PC-9 (cell line): Measurements from ENCODE around the gene TMPRSS12. TPM values are rescaled to one million over a fixed set of nuclear protein-coding genes. Genes with fewer than 3 reads are reported as not detected.
"Not testable (repeated sequence)": the region's sequence is repeated elsewhere in the genome, so short reads cannot be mapped to it uniquely, and the experiment has no call there.

Experiments
- BruUV-seq: library from RNA; stranded (reverse); fragments of 400-500 nt; replicated peaks from 2 replicates; lab custom pipeline; 2021; lab: Mats Ljungman, UMichigan
- CTCF ChIA-PET: fragments of 300-600 bp; sonication (Branson Sonifier 250); formaldehyde crosslinking; loops from one replicate; lab custom pipeline; 2022; ENCODE audit warnings: antibody characterized with exemption; lab: Charles Lee
- POLR2A ChIA-PET: fragments of 300-600 bp; sonication (Branson Sonifier 250); formaldehyde crosslinking; loops from one replicate; lab custom pipeline; 2022; ENCODE audit warnings: antibody characterized with exemption; ENCODE audit not compliant: unreplicated experiment; lab: Charles Lee
- DNase-seq, 2 experiments: peaks; one replicate each; pipeline versions ENCODE4 v3.0.0 to v3.0.0-alpha.2; 2015 to 2022; ENCODE audit warnings: mixed read lengths in 1 of 2
- H2AFZ ChIP-seq: fragments of 200-600 bp; sonication (generic); 2 replicates; pipeline ENCODE4 v1.8.1; 2017; ENCODE audit warnings: antibody characterized with exemption
- H3F3A ChIP-seq: fragments of 200-600 bp; sonication (generic); 2 replicates; pipeline ENCODE4 v1.8.1; 2017; ENCODE audit warnings: antibody characterized with exemption, mild to moderate bottlenecking, low read depth; ENCODE audit not compliant: insufficient read depth
- H3K27ac ChIP-seq: fragments of 200-600 bp; sonication (generic); 2 replicates; pipeline ENCODE4 v1.6.1; 2016; ENCODE audit warnings: mixed run types
- H3K27me3 ChIP-seq: fragments of 200-600 bp; sonication (generic); 2 replicates; pipeline ENCODE4 v1.6.1; 2016; ENCODE audit warnings: low read depth, mixed run types; ENCODE audit not compliant: insufficient read depth
- H3K36me3 ChIP-seq: fragments of 200-600 bp; sonication (generic); 2 replicates; pipeline ENCODE4 v1.6.1; 2016; ENCODE audit warnings: low read depth, mixed run types
- H3K4me1 ChIP-seq: fragments of 200-600 bp; sonication (generic); replicated peaks from 2 replicates; pipeline ENCODE4 v1.6.1; 2016; ENCODE audit warnings: mixed run types; ENCODE audit not compliant: insufficient read depth
- H3K4me2 ChIP-seq: fragments of 200-600 bp; sonication (generic); 2 replicates; pipeline ENCODE4 v1.6.1; 2017; ENCODE audit warnings: mixed run types
- H3K4me3 ChIP-seq: fragments of 200-600 bp; sonication (generic); 2 replicates; pipeline ENCODE4 v1.6.1; 2016; ENCODE audit warnings: mixed run types
- H3K79me2 ChIP-seq: fragments of 200-600 bp; sonication (generic); 2 replicates; pipeline ENCODE4 v1.6.1; 2017; ENCODE audit warnings: low read depth, mixed run types
- H3K9me2 ChIP-seq: fragments of 200-600 bp; sonication (generic); 2 replicates; pipeline ENCODE4 v1.8.1; 2017; ENCODE audit warnings: mild to moderate bottlenecking; ENCODE audit not compliant: insufficient read depth
- H3K9me3 ChIP-seq: fragments of 200-600 bp; sonication (generic); 2 replicates; pipeline ENCODE4 v1.8.1; 2016; ENCODE audit warnings: low read depth; ENCODE audit not compliant: insufficient read depth
- H4K20me1 ChIP-seq: fragments of 200-600 bp; sonication (generic); 2 replicates; pipeline ENCODE4 v1.8.1; 2017; ENCODE audit not compliant: insufficient read depth
- CTCF ChIP-seq: fragments of 200-600 bp; sonication (generic); conservative IDR thresholded peaks from 2 replicates; pipeline ENCODE4 v1.6.1; 2017; ENCODE audit warnings: mixed run types, antibody characterized with exemption, mild to moderate bottlenecking, moderate library complexity
- EZH2 ChIP-seq: fragments of 200-600 bp; sonication (generic); IDR thresholded peaks from 2 replicates; pipeline ENCODE4 v1.8.0; 2017; ENCODE audit warnings: antibody characterized with exemption, low read depth
- intact Hi-C: fragments of 100-400 bp; cut with micrococcal nuclease; formaldehyde crosslinking; loops from one replicate; pipeline ENCODE4 v1.10.0; 2022; ENCODE audit not compliant: unreplicated experiment
- total RNA-seq: library from RNA; stranded (reverse); gene quantifications from 2 replicates; pipeline ENCODE4 v1.2.3, GENCODE V29; 2021

TMPRSS12 gene
- total RNA-seq, 1 experiment from 2014 or later, result not detected

DNA sequence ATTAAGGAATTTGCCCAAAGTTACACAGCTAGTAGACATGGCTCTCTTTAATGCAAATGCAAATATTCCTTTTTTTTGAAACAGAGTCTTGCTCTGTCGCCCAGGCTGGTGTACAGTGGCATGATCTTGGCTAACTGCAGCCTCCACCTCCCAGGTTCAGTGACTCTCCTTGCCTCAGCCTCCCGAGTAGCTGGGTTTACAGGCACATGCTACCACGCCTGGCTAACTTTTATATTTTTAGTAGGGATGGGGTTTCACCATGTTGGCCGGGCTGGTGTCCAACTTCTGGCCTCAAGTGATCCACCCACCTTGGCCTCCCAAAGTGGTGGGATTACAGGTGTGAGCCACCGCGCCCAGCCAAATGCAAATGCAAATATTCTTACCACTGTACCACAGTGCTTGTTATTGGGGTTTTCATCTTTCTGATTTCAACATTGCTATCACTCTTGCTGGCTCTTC lies 85.1 kb downstream of the TMPRSS12 start:
- H3K4me2 ChIP-seq, result no peak overlapping the region
- H3K4me1 ChIP-seq, result peaks cover 17% of the 10 kb centered on the region
- TF ChIP-seq EZH2 (no peak), CTCF (no peak)
- H3K9me2 ChIP-seq, result no peaks in the 10 kb centered on the region
- no peaks in the 10 kb centered on the region for H3K9me3 ChIP-seq
- no peaks in the 10 kb centered on the region for H3K36me3 ChIP-seq
- no TSS peak for BruUV-seq
- CTCF ChIA-PET, result no interaction called here
- no peaks in the 10 kb centered on the region for H4K20me1 ChIP-seq
- no peak overlapping the region for H3K27ac ChIP-seq
- no peaks in the 10 kb centered on the region for H3K27me3 ChIP-seq
- H2AFZ ChIP-seq, result no peak overlapping the region
- DNase-seq, result no peak
- H3K4me3 ChIP-seq, result no peak overlapping the region
- no peaks in the 10 kb centered on the region for H3K79me2 ChIP-seq
- intact Hi-C loops, result loop anchor here (10.0 kb wide), 2 partner anchors 83 to 97 kb away; partner anchors contain the start of genes SLC11A2 and TMPRSS12
- 0 out of 2 replicates have a peak, but pooled peaks cover 5% of the 10 kb centered on the region for H3F3A ChIP-seq
- POLR2A ChIA-PET, result no interaction called here

GRCh38 chr12:50928392-50928791 lies 85.7 kb downstream of the TMPRSS12 start:
- Histone ChIP-seq H4K20me1 (no peaks in the 10 kb centered on the region), H3K9me2 (no peaks in the 10 kb centered on the region), H3K4me1 (peaks cover 13% of the 10 kb centered on the region), H2AFZ (no peak overlapping the region), H3K27me3 (no peaks in the 10 kb centered on the region), H3K27ac (no peak overlapping the region), H3K4me2 (no peak overlapping the region), H3K36me3 (no peaks in the 10 kb centered on the region), H3K9me3 (no peaks in the 10 kb centered on the region), H3F3A (0 out of 2 replicates have a peak, but pooled peaks cover 5% of the 10 kb centered on the region), H3K79me2 (no peaks in the 10 kb centered on the region), H3K4me3 (no peak overlapping the region)
- no TSS peak for BruUV-seq
- intact Hi-C loops, result loop anchor here (10.0 kb wide), 2 partner anchors 84 to 96 kb away; partner anchors contain the start of genes SLC11A2 and TMPRSS12
- no peak for DNase-seq
- no peak for TF ChIP-seq EZH2
- TF ChIP-seq CTCF, result no peak
- ChIA-PET POLR2A (interaction anchor here (0.6 kb wide), 1 partner anchor 48 kb away, joined by 5 read pairs; no protein-coding TSS in a partner anchor), CTCF (no interaction called here)

- Histone ChIP-seq H3F3A (peaks cover 1% of the 10 kb centered on the region; the same call in 1 of the 2 replicates), H3K9me2 (no peaks in the 10 kb centered on the region), H3K9me3 (no peaks in the 10 kb centered on the region), H3K4me2 (no peak overlapping the region), H4K20me1 (no peaks in the 10 kb centered on the region), H3K27ac (no peak overlapping the region), H3K79me2 (no peaks in the 10 kb centered on the region), H3K4me1 (peaks cover 6% of the 10 kb centered on the region), H2AFZ (no peak overlapping the region), H3K4me3 (no peak overlapping the region), H3K36me3 (no peaks in the 10 kb centered on the region), H3K27me3 (no peaks in the 10 kb centered on the region)
- BruUV-seq, result no TSS peak
- DNase-seq, result no peak
- TF ChIP-seq CTCF (no peak), EZH2 (no peak)
- ChIA-PET POLR2A (no interaction called here), CTCF (no interaction called here)
- intact Hi-C loops, result loop anchor here (10.0 kb wide), 2 partner anchors 85 to 95 kb away; partner anchors contain the start of genes SLC11A2 and TMPRSS12
Observed at GRCh38 chr12:50929831-50930230, 87.1 kb downstream of the TMPRSS12 start.

GRCh38 chr12:50930477-50930876 lies 87.8 kb downstream of the TMPRSS12 start:
- H3K4me1 ChIP-seq, result peaks cover 12% of the 10 kb centered on the region
- H3K79me2 ChIP-seq, H3K4me2 ChIP-seq, H3K4me3 ChIP-seq, CTCF ChIA-PET, H2AFZ ChIP-seq, DNase-seq, H4K20me1 ChIP-seq, H3K27ac ChIP-seq, H3K27me3 ChIP-seq, H3K9me2 ChIP-seq, H3K9me3 ChIP-seq, intact Hi-C loops, BruUV-seq, H3F3A ChIP-seq, H3K36me3 ChIP-seq: not testable (repeated sequence)
- POLR2A ChIA-PET, result interaction anchor here (0.7 kb wide), 1 partner anchor 9 kb away, joined by 4 read pairs; no protein-coding TSS in a partner anchor
